Vagina (tissue), 2 donors: ENCODE data around the gene ZNF407.

ENCODE experiments used
- POLR2A ChIP-seq, 2 donors: fragments of 450-650 bp; IDR thresholded peaks; one replicate each; pipeline ENCODE4 v1.6.1; 2017; ENCODE audit warnings: antibody characterized with exemption in 2 of 2, mild to moderate bottlenecking in 2 of 2, moderate library complexity in 2 of 2
- POLR2AphosphoS5 ChIP-seq, 2 donors: sonication (generic); formaldehyde crosslinking; IDR thresholded peaks; one replicate each; pipeline ENCODE4 v1.9.0; 2017; ENCODE audit warnings: antibody characterized with exemption in 2 of 2, mild to moderate bottlenecking in 2 of 2, low read depth in 1 of 2; ENCODE audit not compliant: insufficient read depth in 1 of 2

DNA sequence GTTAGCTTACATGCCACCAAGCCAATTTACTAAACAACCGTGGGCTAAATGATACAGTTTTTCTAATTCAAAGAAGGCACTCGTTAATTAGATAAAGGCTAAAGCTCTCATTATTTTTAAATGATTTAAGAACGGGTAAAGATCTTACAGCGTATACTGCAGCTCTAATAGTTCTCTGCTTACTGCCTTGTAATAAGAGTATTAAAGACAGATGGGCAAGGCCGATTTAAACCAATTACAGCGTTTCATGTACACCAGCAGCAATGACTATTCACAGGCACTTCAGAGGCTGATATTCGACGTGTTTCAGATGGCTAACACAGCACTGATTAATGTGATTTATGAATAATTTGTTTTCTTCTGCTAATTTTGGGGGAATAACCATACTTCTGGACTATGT is 259.3 kb downstream of the ZNF407 start:
- TF ChIP-seq POLR2AphosphoS5 (IDR thresholded peaks at IDR 0.05; ENCODE audit: insufficient read depth in 1 of 2, low read depth in 1 of 2) = no peak
- no peak for TF ChIP-seq POLR2A (IDR thresholded peaks at IDR 0.05)
